NCI-H2029 (cell line): ENCODE data around the gene SORL1.

Experiments
- DNase-seq: peaks from one replicate; lab custom pipeline; 2025; lab: John Stamatoyannopoulos, UW

Gene SORL1

GRCh38 chr11:121656328-121657090, 204.4 kb downstream of the SORL1 start:
- no peak for DNase-seq

- DNase-seq, result no peak
Observed at GRCh38 chr11:121657146-121657545, 205.0 kb downstream of the SORL1 start.

GRCh38 chr11:121659811-121660210, 207.7 kb downstream of the SORL1 start:
- DNase-seq, result no peak

- no peak for DNase-seq
Observed at GRCh38 chr11:121661880-121662486, 209.9 kb downstream of the SORL1 start.

GRCh38 chr11:121664144-121664543, 212.0 kb downstream of the SORL1 start:
- DNase-seq, result no peak

GRCh38 chr11:121665206-121665838, 213.2 kb downstream of the SORL1 start:
- DNase-seq, result no peak

GRCh38 chr11:121667836-121668235, 215.7 kb downstream of the SORL1 start:
- no peak for DNase-seq

- no peak for DNase-seq
Observed at GRCh38 chr11:121669422-121669821, 217.3 kb downstream of the SORL1 start.

- no peak for DNase-seq
Observed at GRCh38 chr11:121670266-121670665, 218.2 kb downstream of the SORL1 start.

GRCh38 chr11:121670805-121671282, 218.7 kb downstream of the SORL1 start:
- DNase-seq, result no peak

GRCh38 chr11:121671283-121672168, 219.4 kb downstream of the SORL1 start:
- DNase-seq, result peak; percentile 1

- DNase-seq, result no peak
Observed at GRCh38 chr11:121672630-121673487, 220.7 kb downstream of the SORL1 start.

- DNase-seq, result no peak
Observed at GRCh38 chr11:121681550-121682268, 229.6 kb downstream of the SORL1 start.
